GM18508 (cell line): ENCODE data around the gene PDE4D.

Experiments used
- ATAC-seq: cut with Tn5 transposase; IDR thresholded peaks from one replicate; pipeline ENCODE4 v1.9.1; 2021; ENCODE audit warnings: moderate number of reproducible peaks; ENCODE audit not compliant: insufficient read depth, unreplicated experiment

PDE4D gene

DNA sequence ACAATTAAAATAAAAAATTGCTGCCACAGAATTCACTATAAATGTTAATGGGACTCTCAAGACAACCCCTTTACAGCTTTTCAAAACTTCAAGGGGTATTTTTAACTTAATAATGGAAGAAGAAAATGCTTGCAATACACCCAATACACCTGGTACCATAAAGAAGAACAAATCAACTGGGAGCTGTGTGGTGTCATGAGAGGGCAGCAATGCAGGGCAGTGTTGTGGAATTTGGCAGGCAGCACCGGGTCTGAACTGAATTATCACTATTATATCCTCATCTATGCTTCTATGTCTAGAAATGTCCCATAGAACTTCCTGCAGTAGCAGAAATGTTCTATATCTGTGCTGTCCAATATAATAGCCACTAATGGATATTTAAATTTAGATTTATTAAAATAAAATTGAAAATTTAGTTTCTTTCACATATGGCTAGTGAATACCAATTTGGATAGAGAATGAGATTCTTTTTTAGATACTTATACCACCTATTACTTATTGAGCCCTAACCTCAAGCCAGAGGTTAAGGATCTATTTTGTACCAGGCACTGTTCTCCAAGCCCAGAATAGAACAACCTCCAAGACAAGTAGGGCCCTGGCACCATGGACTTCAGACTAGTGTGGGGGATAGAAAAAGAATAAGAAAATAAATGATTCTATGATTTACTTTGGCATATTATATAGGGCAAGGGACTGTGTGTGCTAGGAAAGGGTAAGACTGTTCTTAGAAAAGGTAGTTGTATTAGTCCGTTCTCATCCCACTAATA is 265.3 kb downstream of the PDE4D start:
- ATAC-seq: no peak

DNA sequence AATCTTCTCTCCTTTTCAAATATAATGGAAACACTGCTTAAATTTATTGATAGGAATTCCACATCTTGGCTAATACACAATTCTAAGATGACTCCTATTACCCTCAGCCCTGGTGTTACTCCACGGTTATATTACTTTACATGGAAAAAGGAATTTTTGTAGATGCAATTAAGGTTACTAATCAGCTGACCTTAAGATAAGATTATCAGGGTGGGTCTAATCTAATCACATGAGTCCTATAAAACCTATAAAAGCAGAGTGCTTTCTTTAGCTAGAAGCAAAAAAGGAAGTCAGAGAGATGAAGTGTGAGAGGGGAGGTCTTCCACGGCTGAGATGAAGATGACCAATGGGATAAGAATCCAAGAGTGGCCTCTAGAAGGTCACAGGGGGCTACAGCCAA is 268.6 kb downstream of the PDE4D start:
- no peak for ATAC-seq

DNA sequence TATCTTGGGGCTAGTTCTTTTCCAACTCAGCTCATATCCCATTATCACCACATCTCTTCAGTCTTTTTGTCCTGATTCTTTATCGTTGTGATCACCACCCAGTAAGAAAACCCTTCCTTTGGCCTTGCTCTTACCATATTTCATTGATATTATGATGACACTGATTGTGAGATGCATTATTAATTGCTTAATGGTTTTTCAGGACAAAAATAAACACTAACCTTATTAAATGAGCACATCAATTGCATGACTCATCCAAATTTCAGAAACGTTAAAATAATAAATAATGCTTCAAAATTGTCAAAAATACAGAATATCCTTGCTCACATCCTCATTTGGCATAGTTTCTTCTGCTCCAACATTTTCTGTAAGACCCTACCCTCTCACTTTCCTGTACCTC is 270.7 kb downstream of the PDE4D start:
- ATAC-seq: no peak

- no peak for ATAC-seq
These were observed 272.0 kb downstream of the PDE4D start for GRCh38 chr5:59621477-59621876.

DNA sequence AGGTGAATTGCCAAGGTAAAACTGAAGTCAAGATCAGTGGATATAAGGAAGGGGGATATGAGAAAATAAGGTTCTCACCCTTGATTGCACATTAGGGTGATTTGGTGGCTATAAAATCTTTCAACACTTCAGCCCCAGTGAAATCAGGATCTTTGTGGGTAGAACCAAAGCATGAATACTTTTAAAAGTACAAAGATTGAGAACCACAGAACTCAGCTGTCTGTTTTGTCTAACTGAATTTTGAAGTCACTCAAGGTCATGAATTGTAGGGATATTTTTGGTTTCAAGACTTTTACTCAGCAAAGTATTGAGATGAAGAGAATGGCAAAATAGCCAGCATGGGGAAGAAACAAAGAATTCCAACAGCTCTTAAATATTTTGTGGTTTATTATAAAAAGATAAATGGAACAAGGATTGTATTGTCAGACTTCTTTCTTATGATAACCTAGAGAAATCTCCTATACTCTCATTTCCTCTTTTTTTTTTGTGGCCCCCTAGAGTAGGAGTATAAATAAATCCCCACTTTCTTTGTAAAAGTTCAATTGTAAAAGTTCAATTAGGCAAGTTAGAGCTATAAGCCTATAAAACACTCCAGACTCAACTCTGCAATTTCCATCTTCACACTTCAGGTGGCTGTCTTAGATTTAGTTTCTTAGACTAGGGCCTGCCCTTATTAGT is 272.9 kb downstream of the PDE4D start:
- no peak for ATAC-seq

- no peak for ATAC-seq
These were observed 274.9 kb downstream of the PDE4D start for GRCh38 chr5:59618644-59619043.

- ATAC-seq: no peak
These were observed 276.2 kb downstream of the PDE4D start for GRCh38 chr5:59617186-59617771.

DNA sequence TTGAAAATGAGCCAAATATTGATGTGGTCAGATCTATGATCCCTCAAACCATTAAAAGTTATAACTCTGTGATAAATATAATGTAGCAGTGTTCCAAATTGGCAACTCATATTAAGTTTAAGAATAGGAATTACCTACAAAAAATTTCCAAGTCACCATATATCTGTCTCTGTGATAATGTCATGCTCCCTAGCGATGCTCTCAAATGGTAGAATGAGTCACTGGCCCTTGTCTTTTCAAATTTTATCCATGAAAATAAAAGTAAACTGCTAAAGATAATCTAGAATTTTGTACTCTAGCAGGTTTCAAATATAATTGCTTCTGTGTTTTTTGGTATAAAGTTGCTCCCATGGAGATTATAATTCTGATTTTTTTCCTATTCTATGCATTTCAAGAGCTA is 277.1 kb downstream of the PDE4D start:
- ATAC-seq: no peak

DNA sequence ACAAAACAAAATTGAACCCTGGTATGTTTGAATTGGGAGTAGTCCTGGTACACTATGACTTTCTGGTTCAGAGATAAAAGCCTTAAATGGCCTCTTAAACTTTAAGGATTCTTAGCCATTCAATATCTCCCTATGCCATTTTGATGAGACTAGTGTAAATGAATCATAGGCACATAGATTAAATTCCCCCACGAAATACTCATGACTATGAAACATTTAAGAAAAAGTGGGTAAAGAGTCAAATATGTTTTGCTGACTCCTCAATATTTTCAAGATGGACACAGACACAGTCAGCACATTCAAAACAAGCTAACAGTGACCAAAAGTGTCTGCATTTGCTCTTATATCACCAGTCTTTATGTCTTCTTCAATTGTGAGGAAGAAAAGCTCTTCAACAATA is 278.3 kb downstream of the PDE4D start:
- no peak for ATAC-seq

DNA sequence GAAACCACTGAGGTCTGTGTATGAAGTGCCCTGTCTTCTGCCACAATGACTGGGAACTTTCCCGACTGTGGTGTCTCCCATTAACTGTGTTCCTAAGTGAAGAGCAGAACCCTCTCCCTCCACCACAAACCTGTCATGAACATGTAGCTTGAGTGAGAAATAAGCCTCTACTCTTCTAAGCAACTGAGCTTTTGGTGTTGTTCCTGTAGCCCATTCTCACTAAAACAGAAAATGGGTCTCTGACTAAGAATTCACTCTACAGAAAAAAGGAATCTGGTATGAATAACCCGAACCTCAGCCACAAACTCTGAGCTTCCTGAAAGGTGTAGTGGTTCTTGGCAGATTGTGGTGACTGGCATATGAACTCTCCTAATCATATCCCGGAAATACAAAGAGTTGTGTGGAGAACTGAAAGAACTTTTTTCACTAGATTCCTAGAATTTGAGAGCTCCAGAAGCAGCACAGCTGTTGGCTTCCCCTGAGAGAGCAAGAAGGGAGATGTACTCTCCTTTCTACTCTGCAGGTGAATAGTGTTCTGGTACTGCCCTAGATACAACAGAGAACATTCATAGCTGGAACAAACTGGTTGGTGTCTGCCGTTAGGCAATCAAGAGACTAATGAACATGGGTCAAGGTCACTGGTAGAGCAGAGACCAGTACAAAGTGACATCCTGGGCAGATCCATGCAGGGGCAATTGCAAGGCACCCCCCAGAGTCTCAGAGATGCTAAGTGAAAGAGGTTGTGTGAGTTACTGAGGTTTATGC is 283.8 kb downstream of the PDE4D start:
- no peak for ATAC-seq

DNA sequence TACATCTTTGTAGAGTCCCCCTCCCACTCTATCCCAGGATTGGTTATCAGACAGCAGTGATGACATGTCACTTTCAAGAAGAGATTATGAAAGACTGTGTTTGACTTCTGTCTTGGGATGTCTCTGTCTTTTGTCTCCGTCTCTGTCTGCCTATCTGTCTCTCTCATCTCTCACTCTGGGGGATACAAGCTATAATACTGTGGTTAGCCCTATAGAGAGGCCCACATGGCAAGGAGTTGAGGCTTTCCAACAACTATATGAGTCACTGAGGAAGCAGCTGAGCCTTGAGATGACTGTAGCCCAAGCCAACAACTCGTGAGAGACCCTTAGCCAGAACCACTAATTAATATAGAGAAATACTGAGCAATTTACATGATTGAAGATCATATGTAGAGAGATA is 284.8 kb downstream of the PDE4D start:
- ATAC-seq: peak; percentile 58

DNA sequence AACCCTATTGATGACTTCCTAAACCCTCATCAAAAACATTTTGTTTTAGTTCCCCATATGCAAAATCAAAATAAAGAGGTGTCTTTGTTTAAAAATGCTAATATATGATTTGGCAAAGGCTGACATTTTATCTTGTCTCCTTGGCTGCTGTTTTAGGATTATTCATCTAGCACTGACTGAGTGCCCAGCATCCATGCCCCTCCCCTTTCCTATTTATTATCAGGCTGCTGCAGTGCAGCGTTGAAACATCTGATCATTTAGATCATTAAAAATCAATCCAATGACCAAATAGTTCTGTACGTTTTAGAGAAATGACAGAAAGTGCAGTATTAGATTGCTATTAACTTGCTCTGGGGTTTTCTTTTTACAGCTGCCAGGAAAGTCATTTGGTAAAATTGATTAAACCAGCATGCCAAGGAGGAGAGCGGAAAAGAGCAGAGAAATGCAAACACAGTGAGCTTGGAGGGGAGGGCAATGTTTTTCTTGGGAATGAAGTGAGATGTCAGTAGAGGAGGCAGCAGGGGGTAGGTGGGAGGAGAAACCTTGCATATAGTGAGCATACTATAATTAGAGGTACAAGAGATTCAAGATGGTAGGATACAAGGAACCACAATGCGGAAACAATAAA is 286.3 kb downstream of the PDE4D start:
- ATAC-seq: no peak

DNA sequence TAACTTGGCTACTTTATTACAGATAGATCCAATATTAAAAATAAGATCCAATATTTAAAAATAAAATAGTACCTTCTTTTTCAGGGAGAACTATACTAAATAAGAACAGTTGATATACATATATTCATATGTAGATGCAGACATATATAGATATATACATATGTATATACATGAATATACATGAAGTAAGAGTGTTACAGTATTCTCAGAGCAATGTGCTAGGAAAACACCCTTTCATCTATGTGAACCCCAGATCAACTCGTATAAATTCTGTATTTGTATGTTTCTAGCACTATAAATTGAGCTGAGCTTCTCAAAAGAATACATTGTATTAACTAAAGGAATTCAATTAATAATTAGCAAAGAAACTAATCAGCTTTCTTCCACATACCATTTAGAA is 287.6 kb downstream of the PDE4D start:
- no peak for ATAC-seq

- no peak for ATAC-seq
These were observed 289.4 kb downstream of the PDE4D start for GRCh38 chr5:59604111-59604510.

DNA sequence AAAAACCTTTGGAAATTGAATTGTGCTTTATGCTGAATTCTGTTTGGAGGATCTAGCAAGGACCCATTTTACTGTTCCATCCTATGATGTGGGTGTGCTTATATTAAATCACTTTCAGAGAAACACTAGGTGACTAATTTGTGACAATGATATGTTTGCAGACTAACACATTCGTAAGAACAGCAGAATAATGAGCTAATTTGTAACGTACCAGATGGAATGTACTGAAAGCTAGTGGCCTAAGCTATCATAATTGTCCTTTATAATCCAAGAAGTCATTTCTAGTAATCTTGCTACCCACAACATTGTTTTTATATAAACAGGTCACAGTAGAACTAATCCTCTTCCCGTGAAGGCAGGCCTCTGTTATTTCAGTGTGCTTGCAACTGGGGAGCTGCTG is 292.5 kb downstream of the PDE4D start:
- ATAC-seq: no peak

- ATAC-seq: no peak
These were observed 293.4 kb downstream of the PDE4D start for GRCh38 chr5:59600153-59600552.

GRCh38 chr5:59599729-59600128 is 293.8 kb downstream of the PDE4D start:
- ATAC-seq: no peak

DNA sequence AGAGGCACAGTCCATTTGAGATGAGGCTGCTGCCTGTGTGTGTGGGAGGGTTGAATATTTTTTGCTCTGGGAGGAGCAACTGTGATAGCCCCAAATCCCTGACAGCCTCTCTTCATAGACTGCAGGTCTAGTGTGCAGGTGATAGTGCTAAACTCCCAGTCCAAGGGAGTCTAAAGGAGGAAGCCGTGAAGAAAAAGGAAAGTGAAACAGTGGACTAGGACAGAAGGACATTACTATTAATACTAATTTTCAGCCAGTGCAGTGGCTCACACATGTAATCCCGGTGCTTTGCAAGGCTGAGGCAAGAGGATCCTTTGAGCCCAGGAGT is 295.0 kb downstream of the PDE4D start:
- ATAC-seq: peak; percentile 56

GRCh38 chr5:59597690-59598546 is 295.6 kb downstream of the PDE4D start:
- peak; percentile 11 for ATAC-seq
